K562 treated with DMSO at 1 percent for 4 hours (cell line): ENCODE results near the gene LCN2. TPM values are rescaled to one million over a fixed set of nuclear protein-coding genes. Genes with fewer than 3 reads are reported as not detected.

Experiments used
- total RNA-seq: library from RNA; unstranded; fragments of 300-600 nt; gene quantifications from 2 replicates; pipeline ENCODE4 v1.2.3, GENCODE V29; 2022; ENCODE audit not compliant: insufficient read depth

The LCN2 gene
- not detected in 2 replicates for total RNA-seq

GRCh38 chr9:128149001-128149701 is at the start of gene LCN2:
TSS of gene LCN2 (plus strand) at chr9:128149453. CDS start at chr9:128149526, 73 bp downstream.

GRCh38 chr9:128127568-128127989 is 21.7 kb upstream of the LCN2 start, which contains the start of gene PTGES2:
TSS of gene PTGES2 (minus strand) at chr9:128127729. CDS start at chr9:128127717, 12 bp downstream.

GRCh38 chr9:128159784-128160602 is 10.7 kb downstream of the LCN2 start, which contains the start of gene BBLN:
TSS of gene BBLN (plus strand) at chr9:128160265. CDS start at chr9:128160408, 143 bp downstream.

GRCh38 chr9:128191406-128192046 is 42.3 kb downstream of the LCN2 start, which contains the start of gene CIZ1:
TSS of gene CIZ1 (minus strand) at chr9:128191572. CDS start at chr9:128190857, 715 bp downstream.

Other genes starting within 250 kb of the LCN2 start
- 11.0 and 16.1 TPM in 2 replicates for gene ST6GALNAC6, start 249.8 kb upstream of the LCN2 start, total RNA-seq
- 33.9 and 43.9 TPM in 2 replicates for gene ST6GALNAC4, start 232.4 kb upstream of the LCN2 start, total RNA-seq
- 1.9 and 3.2 TPM in 2 replicates for gene PIP5KL1, start 218.7 kb upstream of the LCN2 start, total RNA-seq
- gene DPM2, start 211.6 kb upstream of the LCN2 start, total RNA-seq, result 61.7 and 64.3 TPM in 2 replicates
- 40.2 and 53.4 TPM in 2 replicates for gene EEIG1, start 168.5 kb upstream of the LCN2 start, total RNA-seq
- 13.0 and 16.7 TPM in 2 replicates for gene NAIF1, start 82.1 kb upstream of the LCN2 start, total RNA-seq
- 31.9 and 37.2 TPM in 2 replicates for gene SLC25A25, start 81.2 kb upstream of the LCN2 start, total RNA-seq
- gene PTGES2, start 21.7 kb upstream of the LCN2 start, total RNA-seq, result 54.6 and 60.2 TPM in 2 replicates
- 284 and 311 TPM in 2 replicates for gene BBLN, start 10.8 kb downstream of the LCN2 start, total RNA-seq
- 343 and 379 TPM in 2 replicates for gene CIZ1, start 42.1 kb downstream of the LCN2 start, total RNA-seq
- 37.5 and 41.5 TPM in 2 replicates for gene DNM1, start 53.9 kb downstream of the LCN2 start, total RNA-seq
- 95.4 and 101 TPM in 2 replicates for gene GOLGA2, start 126.6 kb downstream of the LCN2 start, total RNA-seq
- 119 and 149 TPM in 2 replicates for gene SWI5, start 126.8 kb downstream of the LCN2 start, total RNA-seq
- 25.4 and 29.2 TPM in 2 replicates for gene TRUB2, start 173.0 kb downstream of the LCN2 start, total RNA-seq
- 98.0 and 105 TPM in 2 replicates for gene COQ4, start 173.4 kb downstream of the LCN2 start, total RNA-seq
- gene SLC27A4, start 191.1 kb downstream of the LCN2 start, total RNA-seq, result 12.8 and 15.5 TPM in 2 replicates
- gene URM1, start 221.9 kb downstream of the LCN2 start, total RNA-seq, result 40.9 and 42.9 TPM in 2 replicates